Esophagus muscularis mucosa (tissue), 4 donors: ENCODE measurements around the gene ST6GALNAC3. TPM values are rescaled to one million over a fixed set of nuclear protein-coding genes. Genes with fewer than 3 reads are reported as not detected.

Experiments used
- DNase-seq: peaks from one replicate; pipeline ENCODE4 v3.0.0-alpha.2; 2017; ENCODE audit errors: extremely low spot score
- H3K27ac ChIP-seq, 4 donors: fragments of 200-600 bp; sonication (generic); replicated peaks in 1 of 4; 1 replicate in 3 of 4; 2 replicates in 1 of 4; pipeline ENCODE4 v1.5.1; 2016 to 2019; ENCODE audit warnings: mild to moderate bottlenecking in 1 of 4
- H3K27me3 ChIP-seq, 4 donors: fragments of 200-600 bp; sonication (generic); one replicate each; pipeline versions ENCODE4 v1.5.1 to v1.6.0; 2016 to 2019
- H3K36me3 ChIP-seq, 4 donors: fragments of 200-600 bp; sonication (generic); one replicate each; pipeline ENCODE4 v1.5.1; 2016 to 2019
- H3K4me1 ChIP-seq, 4 donors: fragments of 200-600 bp; sonication (generic); one replicate each; pipeline ENCODE4 v1.5.1; 2016 to 2019
- H3K4me3 ChIP-seq, 4 donors: fragments of 200-600 bp; sonication (generic); 1 replicate in 2 of 4; 2 replicates in 2 of 4; pipeline ENCODE4 v1.5.1; 2016 to 2019; ENCODE audit warnings: mild to moderate bottlenecking in 4 of 4, moderate library complexity in 1 of 4
- H3K9me3 ChIP-seq, 4 donors: fragments of 200-600 bp; sonication (generic); 1 replicate in 3 of 4; 2 replicates in 1 of 4; pipeline ENCODE4 v1.5.1; 2016 to 2019
- CTCF ChIP-seq, 3 experiments: fragments of 200-600 bp in 2 of 3; fragments of 450-650 bp in 1 of 3; sonication (generic) in 2 of 3; IDR thresholded peaks; one replicate each; pipeline ENCODE4 v1.5.1; 2017 to 2019; ENCODE audit warnings: antibody characterized with exemption in 3 of 3, mild to moderate bottlenecking in 2 of 3, moderate library complexity in 1 of 3
- EP300 ChIP-seq: sonication (generic); formaldehyde crosslinking; IDR thresholded peaks from one replicate; pipeline ENCODE4 v1.6.1; 2017; ENCODE audit warnings: antibody characterized with exemption
- POLR2A ChIP-seq: fragments of 450-650 bp; IDR thresholded peaks from one replicate; pipeline ENCODE4 v1.6.1; 2017; ENCODE audit warnings: antibody characterized with exemption, moderate library complexity, mild to moderate bottlenecking, low read depth
- POLR2AphosphoS5 ChIP-seq, 2 donors: sonication (generic); formaldehyde crosslinking; IDR thresholded peaks; one replicate each; pipeline ENCODE4 v1.6.1; 2017; ENCODE audit warnings: antibody characterized with exemption in 2 of 2
- WGBS: methylation state at CpG from one replicate; pipeline ENCODE4 v1.1.5; 2018; 5-methylcytosine and 5-hydroxymethylcytosine counted together
- intact Hi-C: fragments of 100-400 bp; cut with DNase I; formaldehyde crosslinking; loops from one replicate; pipeline ENCODE4 v1.15.1; 2023
- total RNA-seq, 4 donors: library from RNA; depleted of rRNA; stranded (reverse); fragments of >200 nt; gene quantifications; one replicate each; pipeline versions ENCODE4 v1.1.0 to v1.2.1, GENCODE V29; 2016

The ST6GALNAC3 gene
- total RNA-seq, 4 donors from 2014 or later: 2.1 to 6.8 (median 4.8) TPM

- intact Hi-C loops: no loop called here
- no peaks in the 10 kb centered on the region for H3K27me3 ChIP-seq
- H3K27ac ChIP-seq: no peak overlapping the region
- H3K9me3 ChIP-seq: no peaks in the 10 kb centered on the region
- no peaks in the 10 kb centered on the region for H3K36me3 ChIP-seq
- H3K4me1 ChIP-seq: no peaks in the 10 kb centered on the region
- WGBS: 95% methylated on average over 3 of the region's 3 CpGs
- no peak for DNase-seq
- no peak overlapping the region for H3K4me3 ChIP-seq
- TF ChIP-seq POLR2A (no peak), POLR2AphosphoS5 (IDR thresholded peaks at IDR 0.05) (no peak), EP300 (no peak)
These were observed 519.1 kb downstream of the ST6GALNAC3 start for GRCh38 chr1:76593618-76594017.

- no peaks in the 10 kb centered on the region for H3K9me3 ChIP-seq
- H3K27ac ChIP-seq: no peak overlapping the region
- 98% methylated on average over 4 of the region's 4 CpGs for WGBS
- DNase-seq: no peak
- H3K4me3 ChIP-seq: no peak overlapping the region
- no peaks in the 10 kb centered on the region for H3K27me3 ChIP-seq
- H3K4me1 ChIP-seq: no peaks in the 10 kb centered on the region
- H3K36me3 ChIP-seq: no peaks in the 10 kb centered on the region
- intact Hi-C loops: no loop called here
- no peak for TF ChIP-seq EP300
- no peak for TF ChIP-seq POLR2AphosphoS5 (IDR thresholded peaks at IDR 0.05)
These were observed 520.5 kb downstream of the ST6GALNAC3 start for GRCh38 chr1:76595024-76595423.

- intact Hi-C loops: no loop called here
- Histone ChIP-seq H3K4me3 (no peak overlapping the region), H3K27me3 (no peaks in the 10 kb centered on the region), H3K4me1 (no peaks in the 10 kb centered on the region), H3K27ac (no peak overlapping the region), H3K9me3 (no peaks in the 10 kb centered on the region), H3K36me3 (no peaks in the 10 kb centered on the region)
- no peak for DNase-seq
- WGBS: 75% methylated on average over 2 of the region's 2 CpGs
- TF ChIP-seq CTCF (IDR thresholded peaks at IDR 0.05): no peak
- TF ChIP-seq POLR2A: no peak
- TF ChIP-seq EP300: no peak
- no peak for TF ChIP-seq POLR2AphosphoS5 (IDR thresholded peaks at IDR 0.05)
These were observed 526.9 kb downstream of the ST6GALNAC3 start for GRCh38 chr1:76601465-76601864.

GRCh38 chr1:76607717-76608116, 533.2 kb downstream of the ST6GALNAC3 start:
- Histone ChIP-seq H3K27ac (no peak overlapping the region), H3K4me1 (no peaks in the 10 kb centered on the region), H3K27me3 (no peaks in the 10 kb centered on the region), H3K9me3 (no peaks in the 10 kb centered on the region), H3K36me3 (no peaks in the 10 kb centered on the region), H3K4me3 (no peak overlapping the region)
- intact Hi-C loops: no loop called here
- no peak for TF ChIP-seq POLR2A
- TF ChIP-seq CTCF (IDR thresholded peaks at IDR 0.05): no peak
- TF ChIP-seq POLR2AphosphoS5 (IDR thresholded peaks at IDR 0.05): no peak
- TF ChIP-seq EP300: no peak
- DNase-seq: no peak
- WGBS: 86% methylated on average over 3 of the region's 3 CpGs

- DNase-seq: no peak
- TF ChIP-seq CTCF (IDR thresholded peaks at IDR 0.05) (no peak), EP300 (no peak)
- Histone ChIP-seq H3K27ac (no peak overlapping the region), H3K4me3 (no peak overlapping the region), H3K27me3 (no peaks in the 10 kb centered on the region), H3K36me3 (no peaks in the 10 kb centered on the region), H3K4me1 (no peaks in the 10 kb centered on the region), H3K9me3 (no peaks in the 10 kb centered on the region)
- 90% methylated on average over 5 of the region's 5 CpGs for WGBS
- intact Hi-C loops: no loop called here
These were observed 537.4 kb downstream of the ST6GALNAC3 start for GRCh38 chr1:76611770-76612445.

- no peak overlapping the region for H3K4me3 ChIP-seq
- no peaks in the 10 kb centered on the region for H3K36me3 ChIP-seq
- H3K27me3 ChIP-seq: no peaks in the 10 kb centered on the region
- no peaks in the 10 kb centered on the region for H3K9me3 ChIP-seq
- no peak for TF ChIP-seq POLR2AphosphoS5 (IDR thresholded peaks at IDR 0.05)
- TF ChIP-seq CTCF (IDR thresholded peaks at IDR 0.05): no peak
- TF ChIP-seq EP300: no peak
- no peak for TF ChIP-seq POLR2A
- no peaks in the 10 kb centered on the region for H3K4me1 ChIP-seq
- 69% methylated on average over 2 of the region's 2 CpGs for WGBS
- DNase-seq: no peak
- no peak overlapping the region for H3K27ac ChIP-seq
- intact Hi-C loops: no loop called here
These were observed 539.3 kb downstream of the ST6GALNAC3 start for GRCh38 chr1:76613886-76614285.
